Left lung (tissue), 10 donors: ENCODE data around the gene TUBA3E. TPM values are rescaled to one million over a fixed set of nuclear protein-coding genes. Genes with fewer than 3 reads are reported as not detected.
"Not testable (repeated sequence)": the region's sequence is repeated elsewhere in the genome, so short reads cannot be mapped to it uniquely, and the experiment has no call there.

ENCODE experiments used
- ATAC-seq: fragments of 200-7000 bp; cut with Tn5 transposase; one replicate; pipeline ENCODE4 v1.9.1; 2020; ENCODE audit warnings: moderate library complexity
- DNase-seq, 4 donors: peaks; one replicate each; pipeline ENCODE4 v3.0.0-alpha.2; 2013 to 2020
- H3K27ac ChIP-seq, 2 donors: fragments of 200-600 bp; sonication (generic) in 1 of 2; one replicate each; pipeline versions ENCODE4 v1.5.0 to v1.8.0; 2020 to 2021
- H3K27me3 ChIP-seq, 2 donors: fragments of 200-600 bp; sonication (generic) in 1 of 2; one replicate each; pipeline versions ENCODE4 v1.5.0 to v1.8.0; 2020 to 2021
- H3K36me3 ChIP-seq, 2 donors: fragments of 200-600 bp; sonication (generic) in 1 of 2; one replicate each; pipeline versions ENCODE4 v1.5.0 to v1.8.0; 2020 to 2021
- H3K4me1 ChIP-seq, 2 donors: fragments of 200-600 bp; one replicate each; pipeline ENCODE4 v1.8.0; 2021
- H3K4me3 ChIP-seq, 2 donors: fragments of 200-600 bp; sonication (generic) in 1 of 2; one replicate each; pipeline versions ENCODE4 v1.5.0 to v1.8.0; 2020 to 2021; ENCODE audit warnings: mild to moderate bottlenecking in 1 of 2
- H3K9me3 ChIP-seq, 2 donors: fragments of 200-600 bp; sonication (generic) in 1 of 2; one replicate each; pipeline versions ENCODE4 v1.5.0 to v1.8.0; 2020 to 2021
- CTCF ChIP-seq, 2 donors: fragments of 200-600 bp; sonication (generic) in 1 of 2; IDR thresholded peaks; one replicate each; pipeline versions ENCODE4 v1.5.0 to v1.8.0; 2021; ENCODE audit warnings: antibody characterized with exemption in 2 of 2
- intact Hi-C, 2 donors: fragments of 100-400 bp; cut with DNase I; formaldehyde crosslinking; loops; one replicate each; pipeline versions ENCODE4 v1.11.2 to v1.14.2; 2022
- polyA plus RNA-seq, 6 donors: library from polyadenylated mRNA; unstranded; fragments of 120-200 nt; gene quantifications; one replicate each; pipeline ENCODE4 v1.2.1, GENCODE V29; 2013; ENCODE audit not compliant: insufficient read length in 6 of 6
- total RNA-seq, 2 donors: library from RNA; stranded (reverse); fragmentation: NEBNext Ultra II Directional; extraction: Animal tissue kit (Norgen Biotek cat#: 25700); gene quantifications; one replicate each; pipeline ENCODE4 v1.2.1, GENCODE V29; 2021
- donor health status: DM: no; HTN: yes; CAD: no.
- donor health status: DM: no; HTN: no; CAD: no.

The TUBA3E gene
- total and polyA plus RNA-seq, 8 donors = 0.14 to 0.20 TPM; not detected in 6

GRCh38 chr2:130154773-130155765, 43.2 kb downstream of the TUBA3E start:
- Histone ChIP-seq H3K4me1 (no peaks in the 10 kb centered on the region), H3K4me3 (no peak overlapping the region), H3K9me3 (no peaks in the 10 kb centered on the region), H3K27me3 (no peaks in the 10 kb centered on the region), H3K27ac (no peak overlapping the region), H3K36me3 (peaks cover 0 to 79% of the 10 kb centered on the region in 2 donors)
- TF ChIP-seq CTCF (IDR thresholded peaks at IDR 0.05) = no peak
- DNase-seq = peak in 1 of 4 donors; percentile 59
- ATAC-seq = no peak
- intact Hi-C loops = no loop called here

- ATAC-seq = not testable (repeated sequence)
These were observed 43.8 kb downstream of the TUBA3E start for GRCh38 chr2:130154423-130154770.

GRCh38 chr2:130153721-130154422, 44.4 kb downstream of the TUBA3E start:
- ATAC-seq, intact Hi-C loops, H3K9me3 ChIP-seq, H3K4me3 ChIP-seq, H3K27ac ChIP-seq, H3K4me1 ChIP-seq, H3K27me3 ChIP-seq: not testable (repeated sequence)
- peak in 1 of 4 donors; percentile 67 for DNase-seq
- H3K36me3 ChIP-seq = peaks cover 0 to 67% of the 10 kb centered on the region in 2 donors

More at GRCh38 chr2:130154423-130154770, 43.8 kb downstream of the TUBA3E start:
- H3K27ac ChIP-seq, H3K4me3 ChIP-seq, H3K27me3 ChIP-seq, H3K9me3 ChIP-seq, H3K4me1 ChIP-seq, intact Hi-C loops: not testable (repeated sequence)
- H3K36me3 ChIP-seq = peaks cover 0 to 73% of the 10 kb centered on the region in 2 donors
- DNase-seq = peak in 1 of 4 donors; percentile 22

GRCh38 chr2:130152816-130153595, 45.2 kb downstream of the TUBA3E start:
- peak in 1 of 4 donors; percentile 54 for DNase-seq
- Histone ChIP-seq H3K27me3 (no peaks in the 10 kb centered on the region), H3K4me1 (no peaks in the 10 kb centered on the region), H3K4me3 (no peak overlapping the region), H3K36me3 (peaks cover 0 to 62% of the 10 kb centered on the region in 2 donors), H3K27ac (no peak overlapping the region), H3K9me3 (no peaks in the 10 kb centered on the region)
- no peak for TF ChIP-seq CTCF (IDR thresholded peaks at IDR 0.05)
- intact Hi-C loops = no loop called here
- no peak for ATAC-seq

GRCh38 chr2:130152136-130152815, 46.0 kb downstream of the TUBA3E start:
- H3K4me3 ChIP-seq, H3K9me3 ChIP-seq, H3K27ac ChIP-seq, H3K27me3 ChIP-seq, ATAC-seq, H3K4me1 ChIP-seq, intact Hi-C loops: not testable (repeated sequence)
- peaks cover 0 to 55% of the 10 kb centered on the region in 2 donors for H3K36me3 ChIP-seq
- DNase-seq = peak in 1 of 4 donors; percentile 62

- Histone ChIP-seq H3K36me3 (peaks cover 0 to 48% of the 10 kb centered on the region in 2 donors), H3K27me3 (peaks cover 0 to 14% of the 10 kb centered on the region in 2 donors)
- H3K9me3 ChIP-seq, intact Hi-C loops, H3K4me3 ChIP-seq, H3K4me1 ChIP-seq, H3K27ac ChIP-seq, ATAC-seq: not testable (repeated sequence)
- DNase-seq = peak in 1 of 4 donors; percentile 33
These were observed 47.1 kb downstream of the TUBA3E start for GRCh38 chr2:130151145-130151512.
